Measurements from ENCODE around the gene ERC2.

ERC2 gene

DNA sequence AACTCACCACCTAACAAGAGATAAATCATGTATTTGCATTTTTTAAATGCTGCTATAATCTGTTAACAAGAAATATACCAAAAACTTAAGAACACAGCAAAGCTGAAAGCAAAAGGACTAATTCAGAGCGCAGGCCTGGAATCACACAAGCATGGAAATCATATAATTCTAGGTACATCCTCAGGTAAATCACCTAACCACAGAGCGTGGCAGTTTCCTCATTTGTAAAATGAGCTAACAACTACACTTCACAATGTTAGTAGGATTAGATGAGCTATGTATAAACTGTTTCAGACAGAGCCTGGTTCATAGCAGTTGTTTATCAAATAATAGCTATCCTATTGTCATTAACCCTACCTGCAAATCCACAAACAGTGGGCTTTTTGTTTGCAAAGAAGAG lies 146.4 kb downstream of the ERC2 start:
- H3K27ac ChIP-seq (ENCODE audit: low read depth in 2 of 2, low read length in 2 of 2), result no peak overlapping the region
- H3K9ac ChIP-seq (ENCODE audit: low read depth in 1 of 2, low read length in 2 of 2), result no peak overlapping the region
- H3K27me3 ChIP-seq (ENCODE audit: control insufficient read depth in 2 of 2, insufficient read depth in 2 of 2, low read length in 2 of 2), result no peaks in the 10 kb centered on the region
- H3K4me1 ChIP-seq (ENCODE audit: control insufficient read depth in 2 of 2, insufficient read depth in 2 of 2, low read length in 2 of 2), result no peaks in the 10 kb centered on the region
- no peaks in the 10 kb centered on the region for H3K9me3 ChIP-seq (ENCODE audit: control insufficient read depth in 2 of 2, low read length in 2 of 2)
- H3K4me3 ChIP-seq (ENCODE audit: low read length in 2 of 2), result no peak overlapping the region
- no peaks in the 10 kb centered on the region for H3K36me3 ChIP-seq (ENCODE audit: control insufficient read depth in 2 of 2, insufficient read depth in 2 of 2, low read length in 2 of 2)

DNA sequence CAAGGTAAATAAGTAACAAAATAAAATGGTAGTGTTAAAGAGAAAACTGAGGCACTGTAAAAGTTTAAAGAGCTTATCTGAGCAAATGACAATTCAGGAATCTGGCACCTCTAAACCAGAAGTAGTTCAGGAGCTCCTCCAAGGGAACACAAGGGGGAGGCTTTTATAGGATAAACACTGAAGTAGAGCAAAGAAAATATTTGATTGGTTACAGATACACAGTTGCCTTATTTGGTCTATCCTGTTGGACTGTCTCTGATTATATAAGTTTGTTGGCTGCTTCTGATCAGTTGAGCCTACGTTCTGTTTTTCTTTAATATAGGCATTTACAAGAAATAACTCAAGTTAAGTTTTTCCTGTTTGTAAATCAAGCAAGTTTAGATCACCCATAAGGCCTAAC lies 146.9 kb downstream of the ERC2 start:
- H3K27ac ChIP-seq (ENCODE audit: low read depth in 2 of 2, low read length in 2 of 2), result no peak overlapping the region
- H3K27me3 ChIP-seq (ENCODE audit: control insufficient read depth in 2 of 2, insufficient read depth in 2 of 2, low read length in 2 of 2), result no peaks in the 10 kb centered on the region
- no peaks in the 10 kb centered on the region for H3K4me1 ChIP-seq (ENCODE audit: control insufficient read depth in 2 of 2, insufficient read depth in 2 of 2, low read length in 2 of 2)
- H3K9me3 ChIP-seq (ENCODE audit: control insufficient read depth in 2 of 2, low read length in 2 of 2), result no peaks in the 10 kb centered on the region
- H3K36me3 ChIP-seq (ENCODE audit: control insufficient read depth in 2 of 2, insufficient read depth in 2 of 2, low read length in 2 of 2), result no peaks in the 10 kb centered on the region
- H3K9ac ChIP-seq (ENCODE audit: low read depth in 1 of 2, low read length in 2 of 2), result no peak overlapping the region
- H3K4me3 ChIP-seq (ENCODE audit: low read length in 2 of 2), result no peak overlapping the region

DNA sequence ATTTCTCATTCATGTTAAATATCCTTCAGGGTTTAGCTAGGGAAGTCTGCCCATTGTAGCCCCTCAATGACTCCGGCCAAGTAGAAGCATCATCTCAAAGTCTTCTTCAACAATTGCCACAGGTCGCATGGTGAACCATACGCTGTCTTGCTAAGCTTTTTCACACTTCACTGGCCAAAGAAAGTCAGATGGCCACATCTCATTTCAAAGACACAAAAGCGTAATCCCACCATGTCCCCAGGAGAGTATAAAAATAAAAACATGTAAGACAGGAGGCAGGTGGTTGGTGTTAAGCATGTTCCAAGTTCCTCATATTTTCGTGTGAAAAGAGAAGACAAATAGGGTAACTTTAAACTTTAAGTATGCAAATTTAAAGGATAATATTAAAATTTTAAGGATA lies 147.4 kb downstream of the ERC2 start:
- Histone ChIP-seq H3K4me1 (ENCODE audit: control insufficient read depth in 2 of 2, insufficient read depth in 2 of 2, low read length in 2 of 2) (no peaks in the 10 kb centered on the region), H3K4me3 (ENCODE audit: low read length in 2 of 2) (no peak overlapping the region), H3K27me3 (ENCODE audit: control insufficient read depth in 2 of 2, insufficient read depth in 2 of 2, low read length in 2 of 2) (no peaks in the 10 kb centered on the region), H3K9ac (ENCODE audit: low read depth in 1 of 2, low read length in 2 of 2) (no peak overlapping the region), H3K36me3 (ENCODE audit: control insufficient read depth in 2 of 2, insufficient read depth in 2 of 2, low read length in 2 of 2) (no peaks in the 10 kb centered on the region), H3K9me3 (ENCODE audit: control insufficient read depth in 2 of 2, low read length in 2 of 2) (no peaks in the 10 kb centered on the region), H3K27ac (ENCODE audit: low read depth in 2 of 2, low read length in 2 of 2) (no peak overlapping the region)

DNA sequence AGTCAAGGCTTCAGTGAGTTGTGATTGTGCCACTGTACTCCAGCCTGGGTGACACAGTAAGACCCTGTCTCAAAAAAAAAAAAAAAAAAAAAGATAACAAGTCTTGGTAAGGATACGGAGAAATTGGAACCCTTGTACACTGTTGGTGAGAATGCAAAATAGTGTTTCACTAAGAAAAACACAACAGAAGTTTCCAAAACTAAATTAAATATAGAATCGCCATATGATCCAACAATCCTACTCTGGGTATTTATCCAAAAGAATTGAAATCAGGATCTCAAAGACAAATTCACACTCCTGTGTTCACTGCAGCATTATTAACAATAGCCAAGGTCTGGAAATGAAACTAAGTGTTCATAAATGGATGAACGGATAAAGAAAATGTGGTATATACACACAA lies 149.4 kb downstream of the ERC2 start:
- H3K36me3 ChIP-seq (ENCODE audit: control insufficient read depth in 2 of 2, insufficient read depth in 2 of 2, low read length in 2 of 2), result no peaks in the 10 kb centered on the region
- no peak overlapping the region for H3K9ac ChIP-seq (ENCODE audit: low read depth in 1 of 2, low read length in 2 of 2)
- H3K27ac ChIP-seq (ENCODE audit: low read depth in 2 of 2, low read length in 2 of 2), result no peak overlapping the region
- no peaks in the 10 kb centered on the region for H3K9me3 ChIP-seq (ENCODE audit: control insufficient read depth in 2 of 2, low read length in 2 of 2)
- no peaks in the 10 kb centered on the region for H3K4me1 ChIP-seq (ENCODE audit: control insufficient read depth in 2 of 2, insufficient read depth in 2 of 2, low read length in 2 of 2)
- H3K27me3 ChIP-seq (ENCODE audit: control insufficient read depth in 2 of 2, insufficient read depth in 2 of 2, low read length in 2 of 2), result no peaks in the 10 kb centered on the region
- H3K4me3 ChIP-seq (ENCODE audit: low read length in 2 of 2), result no peak overlapping the region

DNA sequence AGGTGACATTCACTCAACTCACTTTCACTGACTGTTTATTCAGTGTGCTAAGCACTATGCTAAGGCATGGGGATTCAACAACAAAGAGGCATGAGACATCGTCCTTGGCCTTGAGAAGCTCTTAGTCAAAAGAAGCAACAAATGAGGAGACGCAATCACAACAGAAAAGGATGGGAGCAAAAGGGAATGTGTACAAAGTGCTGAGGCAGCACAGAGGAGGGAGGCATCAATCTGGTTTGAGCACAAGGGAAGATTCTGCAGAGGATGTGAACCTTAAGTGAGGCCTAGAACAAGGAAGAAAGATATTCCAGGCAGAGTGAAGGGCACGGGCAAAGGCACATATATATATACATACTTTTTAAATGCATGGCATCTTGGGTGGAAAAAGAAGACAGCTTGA lies 151.3 kb downstream of the ERC2 start:
- no peaks in the 10 kb centered on the region for H3K27me3 ChIP-seq (ENCODE audit: control insufficient read depth in 2 of 2, insufficient read depth in 2 of 2, low read length in 2 of 2)
- no peaks in the 10 kb centered on the region for H3K36me3 ChIP-seq (ENCODE audit: control insufficient read depth in 2 of 2, insufficient read depth in 2 of 2, low read length in 2 of 2)
- no peaks in the 10 kb centered on the region for H3K4me1 ChIP-seq (ENCODE audit: control insufficient read depth in 2 of 2, insufficient read depth in 2 of 2, low read length in 2 of 2)
- no peak overlapping the region for H3K4me3 ChIP-seq (ENCODE audit: low read length in 2 of 2)
- no peak overlapping the region for H3K27ac ChIP-seq (ENCODE audit: low read depth in 2 of 2, low read length in 2 of 2)
- no peaks in the 10 kb centered on the region for H3K9me3 ChIP-seq (ENCODE audit: control insufficient read depth in 2 of 2, low read length in 2 of 2)
- no peak overlapping the region for H3K9ac ChIP-seq (ENCODE audit: low read depth in 1 of 2, low read length in 2 of 2)

DNA sequence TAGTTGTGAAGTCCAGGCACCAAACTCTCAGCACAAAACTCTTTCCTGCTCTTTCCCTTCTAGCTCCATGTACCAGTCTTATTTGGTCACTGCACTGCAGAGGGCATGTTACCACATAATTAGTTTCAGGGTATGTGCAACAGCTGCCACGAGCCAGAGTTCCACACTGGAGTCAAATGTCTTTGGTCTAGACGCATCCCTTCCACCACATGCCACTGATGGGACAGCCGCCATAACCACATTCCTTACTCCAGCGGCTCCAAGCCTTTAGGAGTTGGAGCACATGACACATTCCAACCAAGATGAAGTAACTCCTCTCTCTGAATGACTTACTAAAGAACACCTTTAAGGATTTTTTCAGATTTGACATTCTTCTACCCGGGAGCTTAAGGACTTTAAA lies 153.4 kb downstream of the ERC2 start:
- no peak overlapping the region for H3K4me3 ChIP-seq (ENCODE audit: low read length in 2 of 2)
- no peaks in the 10 kb centered on the region for H3K9me3 ChIP-seq (ENCODE audit: control insufficient read depth in 2 of 2, low read length in 2 of 2)
- H3K4me1 ChIP-seq (ENCODE audit: control insufficient read depth in 2 of 2, insufficient read depth in 2 of 2, low read length in 2 of 2), result no peaks in the 10 kb centered on the region
- no peaks in the 10 kb centered on the region for H3K36me3 ChIP-seq (ENCODE audit: control insufficient read depth in 2 of 2, insufficient read depth in 2 of 2, low read length in 2 of 2)
- no peak overlapping the region for H3K9ac ChIP-seq (ENCODE audit: low read depth in 1 of 2, low read length in 2 of 2)
- H3K27me3 ChIP-seq (ENCODE audit: control insufficient read depth in 2 of 2, insufficient read depth in 2 of 2, low read length in 2 of 2), result no peaks in the 10 kb centered on the region
- no peak overlapping the region for H3K27ac ChIP-seq (ENCODE audit: low read depth in 2 of 2, low read length in 2 of 2)

DNA sequence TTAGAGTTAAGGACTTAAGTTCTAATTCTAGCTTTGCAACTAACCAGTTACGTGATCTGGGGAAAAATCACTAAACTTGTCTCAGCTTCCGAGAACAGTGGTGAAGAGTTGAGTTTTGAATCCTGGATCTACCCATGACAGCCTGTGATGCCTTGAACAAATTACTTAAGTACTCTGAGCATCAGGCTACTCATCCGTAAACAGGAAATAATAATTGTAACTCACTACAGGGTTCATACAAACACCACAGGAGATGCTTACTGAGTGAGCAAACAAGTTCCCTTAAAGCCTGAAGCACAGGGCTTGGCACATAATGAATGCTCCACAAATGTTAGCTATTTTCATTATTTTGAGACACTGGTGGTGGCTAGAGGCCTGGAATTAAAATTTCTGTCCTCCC lies 158.8 kb downstream of the ERC2 start:
- H3K9me3 ChIP-seq (ENCODE audit: control insufficient read depth in 2 of 2, low read length in 2 of 2), result no peaks in the 10 kb centered on the region
- no peak overlapping the region for H3K4me3 ChIP-seq (ENCODE audit: low read length in 2 of 2)
- no peak overlapping the region for H3K9ac ChIP-seq (ENCODE audit: low read depth in 1 of 2, low read length in 2 of 2)
- no peaks in the 10 kb centered on the region for H3K36me3 ChIP-seq (ENCODE audit: control insufficient read depth in 2 of 2, insufficient read depth in 2 of 2, low read length in 2 of 2)
- H3K27me3 ChIP-seq (ENCODE audit: control insufficient read depth in 2 of 2, insufficient read depth in 2 of 2, low read length in 2 of 2), result no peaks in the 10 kb centered on the region
- H3K4me1 ChIP-seq (ENCODE audit: control insufficient read depth in 2 of 2, insufficient read depth in 2 of 2, low read length in 2 of 2), result no peaks in the 10 kb centered on the region
- H3K27ac ChIP-seq (ENCODE audit: low read depth in 2 of 2, low read length in 2 of 2), result no peak overlapping the region

DNA sequence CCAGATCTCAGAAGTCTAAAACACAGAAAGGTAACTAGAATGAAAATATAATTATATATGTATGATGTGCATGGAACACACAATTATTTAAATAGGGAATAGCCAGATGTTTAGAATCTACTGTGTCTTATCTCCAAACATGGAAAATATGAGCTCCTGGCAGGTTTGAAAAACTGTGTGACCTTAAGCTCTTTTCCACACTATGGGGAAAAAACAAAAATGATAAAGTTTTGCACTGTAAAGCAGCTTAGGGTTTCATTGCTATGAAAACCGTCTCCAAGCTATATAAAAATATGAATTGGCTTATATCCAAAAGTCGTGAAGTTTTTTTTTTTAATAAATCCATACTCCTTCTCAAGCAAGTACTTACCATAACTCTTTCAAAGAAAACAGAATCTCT lies 159.8 kb downstream of the ERC2 start:
- no peaks in the 10 kb centered on the region for H3K27me3 ChIP-seq (ENCODE audit: control insufficient read depth in 2 of 2, insufficient read depth in 2 of 2, low read length in 2 of 2)
- H3K27ac ChIP-seq (ENCODE audit: low read depth in 2 of 2, low read length in 2 of 2), result no peak overlapping the region
- no peaks in the 10 kb centered on the region for H3K4me1 ChIP-seq (ENCODE audit: control insufficient read depth in 2 of 2, insufficient read depth in 2 of 2, low read length in 2 of 2)
- H3K36me3 ChIP-seq (ENCODE audit: control insufficient read depth in 2 of 2, insufficient read depth in 2 of 2, low read length in 2 of 2), result no peaks in the 10 kb centered on the region
- H3K9me3 ChIP-seq (ENCODE audit: control insufficient read depth in 2 of 2, low read length in 2 of 2), result no peaks in the 10 kb centered on the region
- no peak overlapping the region for H3K4me3 ChIP-seq (ENCODE audit: low read length in 2 of 2)
- H3K9ac ChIP-seq (ENCODE audit: low read depth in 1 of 2, low read length in 2 of 2), result no peak overlapping the region

DNA sequence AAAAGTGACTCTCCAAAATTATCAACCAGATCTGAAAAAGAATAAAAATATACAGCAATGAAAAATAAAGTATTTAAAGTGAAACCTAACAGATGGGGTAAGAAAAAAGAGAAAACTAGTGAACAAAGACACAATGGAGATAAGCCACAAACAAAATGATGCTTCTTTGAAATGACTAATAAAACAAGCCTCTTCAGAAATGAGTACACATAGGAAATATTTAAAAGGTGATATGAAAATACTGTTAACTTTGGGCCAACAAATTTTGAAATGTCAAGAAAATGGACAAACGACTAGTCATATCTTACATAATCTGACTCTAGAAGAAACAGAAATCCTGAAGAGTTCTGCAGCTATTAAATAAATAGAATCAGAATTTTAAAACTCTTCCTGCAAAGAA lies 164.2 kb downstream of the ERC2 start:
- no peak overlapping the region for H3K4me3 ChIP-seq (ENCODE audit: low read length in 2 of 2)
- no peaks in the 10 kb centered on the region for H3K4me1 ChIP-seq (ENCODE audit: control insufficient read depth in 2 of 2, insufficient read depth in 2 of 2, low read length in 2 of 2)
- H3K27me3 ChIP-seq (ENCODE audit: control insufficient read depth in 2 of 2, insufficient read depth in 2 of 2, low read length in 2 of 2), result no peaks in the 10 kb centered on the region
- H3K9ac ChIP-seq (ENCODE audit: low read depth in 1 of 2, low read length in 2 of 2), result no peak overlapping the region
- H3K9me3 ChIP-seq (ENCODE audit: control insufficient read depth in 2 of 2, low read length in 2 of 2), result no peaks in the 10 kb centered on the region
- no peak overlapping the region for H3K27ac ChIP-seq (ENCODE audit: low read depth in 2 of 2, low read length in 2 of 2)
- no peaks in the 10 kb centered on the region for H3K36me3 ChIP-seq (ENCODE audit: control insufficient read depth in 2 of 2, insufficient read depth in 2 of 2, low read length in 2 of 2)

DNA sequence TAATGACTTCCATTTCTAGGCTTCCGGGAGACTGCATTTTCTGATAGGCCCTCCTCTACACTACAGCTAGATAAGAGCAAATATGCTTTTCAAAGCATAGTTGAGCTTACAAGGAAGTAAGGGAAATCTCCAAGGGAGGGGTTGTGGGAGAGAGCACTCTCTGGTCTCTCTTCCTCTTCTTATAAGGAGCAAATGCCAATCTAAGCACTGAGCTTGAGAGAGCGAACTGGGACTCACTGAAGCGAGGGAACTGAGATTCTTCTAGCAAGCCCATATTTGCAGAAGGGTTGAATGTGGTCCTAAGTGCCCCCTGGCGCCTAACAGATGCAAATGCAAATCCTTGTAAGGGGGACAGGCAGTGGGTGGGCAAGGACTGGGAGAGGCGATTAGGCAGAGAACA lies 164.8 kb downstream of the ERC2 start:
- Histone ChIP-seq H3K27ac (ENCODE audit: low read depth in 2 of 2, low read length in 2 of 2) (no peak overlapping the region), H3K4me3 (ENCODE audit: low read length in 2 of 2) (no peak overlapping the region), H3K9me3 (ENCODE audit: control insufficient read depth in 2 of 2, low read length in 2 of 2) (no peaks in the 10 kb centered on the region), H3K36me3 (ENCODE audit: control insufficient read depth in 2 of 2, insufficient read depth in 2 of 2, low read length in 2 of 2) (no peaks in the 10 kb centered on the region), H3K4me1 (ENCODE audit: control insufficient read depth in 2 of 2, insufficient read depth in 2 of 2, low read length in 2 of 2) (no peaks in the 10 kb centered on the region), H3K9ac (ENCODE audit: low read depth in 1 of 2, low read length in 2 of 2) (no peak overlapping the region), H3K27me3 (ENCODE audit: control insufficient read depth in 2 of 2, insufficient read depth in 2 of 2, low read length in 2 of 2) (no peaks in the 10 kb centered on the region)

DNA sequence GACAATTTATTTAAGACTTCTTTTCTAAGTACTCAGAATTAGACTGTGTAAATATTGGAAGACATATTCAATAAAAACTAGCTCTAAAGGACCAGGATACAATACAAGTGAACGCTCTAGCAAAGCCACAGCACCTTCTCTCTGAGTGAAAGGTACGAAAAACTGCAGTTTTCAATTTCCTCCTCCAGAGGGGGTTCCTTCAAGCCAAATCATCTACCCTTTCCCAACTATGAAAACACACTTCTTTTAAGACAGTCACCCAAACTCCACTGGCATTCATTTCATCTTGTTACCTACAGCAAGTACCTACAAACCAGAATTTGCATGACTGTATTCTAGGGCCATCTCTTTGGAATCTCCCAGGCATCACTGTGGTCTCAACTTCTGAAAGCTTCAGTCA lies 165.8 kb downstream of the ERC2 start:
- Histone ChIP-seq H3K4me3 (ENCODE audit: low read length in 2 of 2) (no peak overlapping the region), H3K4me1 (ENCODE audit: control insufficient read depth in 2 of 2, insufficient read depth in 2 of 2, low read length in 2 of 2) (no peaks in the 10 kb centered on the region), H3K36me3 (ENCODE audit: control insufficient read depth in 2 of 2, insufficient read depth in 2 of 2, low read length in 2 of 2) (no peaks in the 10 kb centered on the region), H3K9ac (ENCODE audit: low read depth in 1 of 2, low read length in 2 of 2) (no peak overlapping the region), H3K27ac (ENCODE audit: low read depth in 2 of 2, low read length in 2 of 2) (no peak overlapping the region), H3K27me3 (ENCODE audit: control insufficient read depth in 2 of 2, insufficient read depth in 2 of 2, low read length in 2 of 2) (no peaks in the 10 kb centered on the region), H3K9me3 (ENCODE audit: control insufficient read depth in 2 of 2, low read length in 2 of 2) (no peaks in the 10 kb centered on the region)
